GM12891 (cell line): ENCODE results near the gene TRMU.

Experiments used
- POLR2A ChIP-seq: IDR thresholded peaks from 2 replicates; pipeline ENCODE4 v1.6.1; 2011; ENCODE audit warnings: low read depth, low read length, control low read depth
- POLR2AphosphoS5 ChIP-seq: IDR thresholded peaks from 2 replicates; pipeline ENCODE4 v1.6.1; 2011; ENCODE audit warnings: low read depth, low read length, control low read depth
- TAF1 ChIP-seq: IDR thresholded peaks from 2 replicates; pipeline ENCODE4 v1.6.1; 2011; ENCODE audit warnings: low read depth, low read length, control low read depth

DNA sequence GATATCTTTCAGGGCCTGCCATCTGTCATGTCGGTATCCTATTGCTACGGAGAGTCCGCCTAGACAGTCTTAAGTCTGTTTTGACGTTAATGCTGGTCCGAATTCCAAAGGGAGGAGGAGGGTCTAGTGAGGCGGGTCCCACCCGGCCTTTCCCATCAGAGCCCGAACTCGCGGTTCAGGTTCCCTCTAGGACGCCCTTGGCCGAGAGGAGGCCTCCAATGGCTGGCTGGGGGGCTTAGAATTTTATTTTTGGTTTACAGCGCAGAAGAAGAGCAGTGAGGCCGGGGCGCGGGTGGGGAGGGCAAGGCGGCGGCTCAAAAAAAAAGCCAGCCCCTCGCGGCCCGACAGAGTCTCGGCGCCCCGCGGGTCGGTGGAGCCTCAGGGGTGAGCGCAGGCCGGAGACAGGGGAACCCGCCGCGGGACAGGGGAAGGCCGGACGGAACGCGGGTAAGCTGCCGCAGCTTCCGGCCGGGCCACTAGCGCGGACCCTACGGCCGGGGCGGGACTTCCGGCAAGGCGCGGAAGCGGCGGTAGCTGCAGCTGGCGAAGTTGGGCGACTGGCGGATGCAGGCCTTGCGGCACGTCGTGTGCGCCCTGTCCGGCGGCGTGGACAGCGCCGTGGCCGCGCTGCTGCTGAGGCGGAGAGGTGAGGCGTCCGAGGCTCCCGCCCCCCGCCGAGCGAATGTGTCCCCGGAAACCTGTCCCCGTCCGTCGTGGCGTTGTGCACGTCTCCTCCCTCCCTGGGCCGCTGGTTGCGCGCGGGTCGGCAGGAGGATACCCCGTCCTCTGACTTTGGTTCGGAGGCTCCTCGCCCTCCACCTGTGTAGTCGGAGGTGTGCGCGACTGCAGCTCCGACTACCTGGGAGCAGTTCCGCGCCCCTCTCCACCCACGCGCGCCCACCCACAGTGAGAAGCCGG is at the start of gene TRMU:
- TF ChIP-seq POLR2AphosphoS5 (peak; percentile 83), POLR2A (peak; percentile 81), TAF1 (peak; percentile 95)
